Erythroblast (primary cell): ENCODE measurements around the gene TSHZ2.

Experiments used
- GATA1 ChIP-seq: IDR thresholded peaks from 2 replicates; pipeline ENCODE4 v1.6.1; 2011; ENCODE audit warnings: low read depth, mild to moderate bottlenecking, control low read depth, low read length, moderate library complexity
- POLR2A ChIP-seq: IDR thresholded peaks from 2 replicates; pipeline ENCODE4 v1.6.1; 2011; ENCODE audit warnings: mild to moderate bottlenecking, low read length

DNA sequence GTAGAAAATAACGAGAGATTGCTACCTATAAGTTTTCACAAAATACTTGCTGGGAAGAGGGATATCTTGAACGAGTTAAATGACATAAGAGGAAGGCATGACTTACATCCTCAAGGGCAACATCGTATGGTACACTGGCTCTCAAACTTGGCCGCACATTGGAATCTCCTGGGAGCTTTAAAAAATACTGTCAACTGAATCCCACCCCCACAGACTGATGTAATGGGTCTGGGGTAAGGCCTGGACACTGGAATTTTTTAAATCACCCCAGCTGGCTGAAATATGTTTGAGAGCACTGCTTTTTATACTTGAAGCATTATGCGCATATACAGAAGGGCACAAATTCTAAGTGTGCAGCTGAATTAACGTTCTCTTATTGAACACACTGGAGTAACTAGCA, 8.0 kb upstream of the TSHZ2 start:
- TF ChIP-seq POLR2A = no peak
- TF ChIP-seq GATA1 = no peak
